ENCODE data around the gene SAP30L. TPM values are rescaled to one million over a fixed set of nuclear protein-coding genes. Genes with fewer than 3 reads are reported as not detected.

Gene SAP30L
- total and polyA plus RNA-seq, 10 donors, result 17.4 to 43.5 (median 34.0) TPM

GRCh38 chr5:154485096-154485491 lies 39.3 kb downstream of the SAP30L start:
- intact Hi-C loops (cut with DNase I; ENCODE audit: low total_unique reads), result no loop called here
- Histone ChIP-seq H3K27ac (no peak overlapping the region), H3K27me3 (replicated peaks in 1 of 7) (peaks cover 13 to 100% (median 97%) of the 10 kb centered on the region in 7 donors), H3K36me3 (no peaks in the 10 kb centered on the region), H3K4me3 (no peak overlapping the region), H3K9me3 (no peaks in the 10 kb centered on the region), H3K4me1 (peaks cover 0 to 27% (median 10%) of the 10 kb centered on the region in 6 donors)
- no peak for DNase-seq
- TF ChIP-seq CTCF (IDR thresholded peaks at IDR 0.05 in 8 of 11, conservative IDR thresholded peaks at IDR 0.05 in 3 of 11), result no peak
- no peak for TF ChIP-seq POLR2A (IDR thresholded peaks at IDR 0.05)
- TF ChIP-seq POLR2AphosphoS5 (IDR thresholded peaks at IDR 0.05), result no peak
- WGBS, 5 donors, result 5 to 12% (median 10%) methylated on average over 2 of the region's 2 CpGs

GRCh38 chr5:154485850-154486426 lies 40.1 kb downstream of the SAP30L start:
- Histone ChIP-seq H3K36me3 (no peaks in the 10 kb centered on the region), H3K9me3 (no peaks in the 10 kb centered on the region), H3K27ac (no peak overlapping the region), H3K27me3 (replicated peaks in 1 of 7) (peaks cover 10 to 100% (median 91%) of the 10 kb centered on the region in 7 donors), H3K4me1 (peaks cover 0 to 23% (median 8%) of the 10 kb centered on the region in 6 donors), H3K4me3 (no peak overlapping the region)
- TF ChIP-seq CTCF (IDR thresholded peaks at IDR 0.05 in 8 of 11, conservative IDR thresholded peaks at IDR 0.05 in 3 of 11), result no peak
- TF ChIP-seq POLR2A (IDR thresholded peaks at IDR 0.05), result no peak
- no peak for TF ChIP-seq POLR2AphosphoS5 (IDR thresholded peaks at IDR 0.05)
- intact Hi-C loops (cut with DNase I; ENCODE audit: low total_unique reads), result no loop called here
- WGBS, 5 donors, result 13 to 18% (median 14%) methylated on average over 6 of the region's 6 CpGs
- no peak for DNase-seq

GRCh38 chr5:154486427-154486866 lies 40.6 kb downstream of the SAP30L start:
- Histone ChIP-seq H3K27ac (no peak overlapping the region), H3K4me3 (no peak overlapping the region), H3K4me1 (peaks cover 0 to 23% (median 8%) of the 10 kb centered on the region in 6 donors), H3K27me3 (replicated peaks in 1 of 7) (peaks cover 10 to 100% (median 87%) of the 10 kb centered on the region in 7 donors), H3K9me3 (no peaks in the 10 kb centered on the region), H3K36me3 (no peaks in the 10 kb centered on the region)
- TF ChIP-seq CTCF (IDR thresholded peaks at IDR 0.05 in 8 of 11, conservative IDR thresholded peaks at IDR 0.05 in 3 of 11) (no peak), POLR2A (IDR thresholded peaks at IDR 0.05) (no peak), POLR2AphosphoS5 (IDR thresholded peaks at IDR 0.05) (no peak)
- WGBS, 5 donors, result 0 to 14% (median 3%) methylated on average over 4 of the region's 4 CpGs
- intact Hi-C loops (cut with DNase I; ENCODE audit: low total_unique reads), result no loop called here
- peak; percentile 31 for DNase-seq

- peak; percentile 34 for DNase-seq
- Histone ChIP-seq H3K27ac (no peak overlapping the region), H3K4me1 (peaks cover 0 to 16% (median 6%) of the 10 kb centered on the region in 6 donors), H3K27me3 (replicated peaks in 1 of 7) (peaks cover 9 to 99% (median 76%) of the 10 kb centered on the region in 7 donors), H3K36me3 (no peaks in the 10 kb centered on the region), H3K9me3 (no peaks in the 10 kb centered on the region), H3K4me3 (no peak overlapping the region)
- TF ChIP-seq CTCF (IDR thresholded peaks at IDR 0.05 in 8 of 11, conservative IDR thresholded peaks at IDR 0.05 in 3 of 11), result no peak
- no peak for TF ChIP-seq POLR2AphosphoS5 (IDR thresholded peaks at IDR 0.05)
- no peak for TF ChIP-seq POLR2A (IDR thresholded peaks at IDR 0.05)
- 20 to 37% (median 27%) methylated on average over 2 of the region's 2 CpGs for WGBS, 5 donors
- intact Hi-C loops (cut with DNase I; ENCODE audit: low total_unique reads), result no loop called here
These were observed 41.7 kb downstream of the SAP30L start for GRCh38 chr5:154487541-154487940.
